IMR-90 (cell line): ENCODE results near the gene FAM53C. TPM values are rescaled to one million over a fixed set of nuclear protein-coding genes. Genes with fewer than 3 reads are reported as not detected.

Experiments used
- ATAC-seq: fragments of 200-7000 bp; cut with Tn5 transposase; 2 replicates; pipeline ENCODE4 v1.9.1; 2020; ENCODE audit warnings: low read depth, mild to moderate bottlenecking, moderate library complexity
- BruUV-seq: library from RNA; stranded (reverse); fragments of 400-500 nt; replicated peaks from 2 replicates; lab custom pipeline; 2021; lab: Mats Ljungman, UMichigan
- CTCF ChIA-PET: fragments of 300-600 bp; formaldehyde crosslinking; extraction: SDS; loops from one replicate; lab custom pipeline; 2021; ENCODE audit warnings: antibody characterized with exemption; lab: Yijun Ruan, JAX
- POLR2A ChIA-PET: fragments of 300-600 bp; sonication (Branson Sonifier 250); formaldehyde crosslinking; loops from one replicate; lab custom pipeline; 2022; ENCODE audit warnings: antibody characterized with exemption; ENCODE audit not compliant: unreplicated experiment; lab: Charles Lee
- DNase-seq: peaks from one replicate; pipeline ENCODE4 v3.0.0; 2013
- H2AFZ ChIP-seq: replicated peaks from 2 replicates; pipeline ENCODE3; 2013; ENCODE audit warnings: low read length, mild to moderate bottlenecking; ENCODE audit not compliant: poor library complexity
- H2AK5ac ChIP-seq: 2 replicates; pipeline ENCODE4 v1.6.1; 2013; ENCODE audit warnings: low read depth, low read length, inconsistent platforms
- H2AK9ac ChIP-seq: replicated peaks from 2 replicates; pipeline ENCODE3; 2013; ENCODE audit warnings: mild to moderate bottlenecking, low read depth, low read length, moderate library complexity; ENCODE audit not compliant: poor library complexity
- H2BK120ac ChIP-seq: 2 replicates; pipeline ENCODE4 v1.6.1; 2013; ENCODE audit warnings: low read depth, low read length, inconsistent platforms
- H2BK15ac ChIP-seq: 3 replicates; pipeline ENCODE4 v1.6.1; 2013; ENCODE audit warnings: low read depth, low read length, inconsistent platforms
- H2BK20ac ChIP-seq: 2 replicates; pipeline ENCODE4 v1.6.1; 2013; ENCODE audit warnings: low read depth, mild to moderate bottlenecking, inconsistent platforms, low read length, moderate library complexity
- H2BK5ac ChIP-seq: 2 replicates; pipeline ENCODE4 v1.6.1; 2013; ENCODE audit warnings: mild to moderate bottlenecking, low read depth, low read length, inconsistent platforms; ENCODE audit not compliant: poor library complexity, severe bottlenecking
- H3K14ac ChIP-seq: replicated peaks from 2 replicates; pipeline ENCODE4 v1.6.1; 2013; ENCODE audit warnings: low read depth, low read length, inconsistent platforms
- H3K18ac ChIP-seq: 2 replicates; pipeline ENCODE4 v1.6.1; 2013; ENCODE audit warnings: low read depth, low read length, control low read depth
- H3K23ac ChIP-seq: 2 replicates; pipeline ENCODE4 v1.6.1; 2013; ENCODE audit warnings: low read depth, low read length, inconsistent platforms
- H3K27ac ChIP-seq: 2 replicates; pipeline ENCODE4 v1.5.1; 2013; ENCODE audit warnings: mild to moderate bottlenecking, control low read depth, low read length; ENCODE audit not compliant: insufficient read depth
- H3K27me3 ChIP-seq: 2 replicates; pipeline ENCODE4 v1.6.1; 2013; ENCODE audit warnings: low read length; ENCODE audit not compliant: control insufficient read depth, insufficient read depth
- H3K36me3 ChIP-seq: 2 replicates; pipeline ENCODE4 v1.6.1; 2013; ENCODE audit warnings: low read length, mixed read lengths; ENCODE audit not compliant: control insufficient read depth, insufficient read depth
- H3K4ac ChIP-seq: 2 replicates; pipeline ENCODE4 v1.6.1; 2013; ENCODE audit warnings: low read depth, low read length, inconsistent platforms
- H3K4me1 ChIP-seq: 2 replicates; pipeline ENCODE4 v1.6.1; 2013; ENCODE audit warnings: low read length, mixed read lengths; ENCODE audit not compliant: control insufficient read depth, insufficient read depth
- H3K4me2 ChIP-seq: 2 replicates; pipeline ENCODE4 v1.6.1; 2013; ENCODE audit warnings: low read depth, mild to moderate bottlenecking, control low read depth, low read length, moderate library complexity
- H3K4me3 ChIP-seq: 2 replicates; pipeline ENCODE4 v1.5.1; 2013; ENCODE audit warnings: low read depth, mild to moderate bottlenecking, control low read depth, low read length, moderate library complexity; ENCODE audit not compliant: insufficient read depth
- H3K56ac ChIP-seq: 2 replicates; pipeline ENCODE4 v1.6.1; 2013; ENCODE audit warnings: low read length, inconsistent platforms; ENCODE audit not compliant: insufficient read depth; ENCODE audit errors: extremely low read depth
- H3K79me1 ChIP-seq, 2 experiments: 2 replicates each; pipeline ENCODE4 v1.6.1; 2013; ENCODE audit warnings: low read length in 2 of 2, inconsistent platforms in 1 of 2, low read depth in 1 of 2
- H3K9ac ChIP-seq: 2 replicates; pipeline ENCODE4 v1.6.1; 2013; ENCODE audit warnings: low read depth, low read length, control low read depth
- H3K9me1 ChIP-seq: 2 replicates; pipeline ENCODE4 v1.6.1; 2013; ENCODE audit warnings: low read length, inconsistent platforms; ENCODE audit not compliant: insufficient read depth
- H3K9me3 ChIP-seq: 2 replicates; pipeline ENCODE4 v1.6.1; 2013; ENCODE audit warnings: low read length; ENCODE audit not compliant: control insufficient read depth, insufficient read depth
- H4K20me1 ChIP-seq: 2 replicates; pipeline ENCODE4 v1.6.1; 2013; ENCODE audit warnings: low read length, inconsistent platforms; ENCODE audit not compliant: insufficient read depth
- H4K5ac ChIP-seq: 2 replicates; pipeline ENCODE4 v1.6.1; 2013; ENCODE audit warnings: mild to moderate bottlenecking, low read depth, low read length, control low read depth
- H4K8ac ChIP-seq, 2 experiments: 2 replicates each; pipeline ENCODE4 v1.6.1; 2013; ENCODE audit warnings: low read depth in 2 of 2, low read length in 2 of 2, control low read depth in 1 of 2, inconsistent platforms in 1 of 2
- H4K91ac ChIP-seq: 2 replicates; pipeline ENCODE4 v1.6.1; 2013; ENCODE audit warnings: low read depth, low read length, inconsistent platforms; ENCODE audit not compliant: insufficient read depth
- BHLHE40 ChIP-seq: fragments of 150-350 bp; IDR thresholded peaks from 2 replicates; pipeline ENCODE4 v1.6.1; 2016; ENCODE audit warnings: mild to moderate bottlenecking, low read depth, low read length
- CEBPB ChIP-seq: IDR thresholded peaks from 2 replicates; pipeline ENCODE4 v1.6.1; 2012; ENCODE audit warnings: low read depth, low read length, improper control_type of control experiment
- CHD1 ChIP-seq: IDR thresholded peaks from 2 replicates; pipeline ENCODE4 v1.6.1; 2012; ENCODE audit warnings: low read depth, low read length, improper control_type of control experiment
- FOS ChIP-seq: fragments of 150-350 bp; IDR thresholded peaks from 2 replicates; pipeline ENCODE4 v1.6.1; 2016; ENCODE audit warnings: low read depth, low read length
- MAFK ChIP-seq: IDR thresholded peaks from 2 replicates; pipeline ENCODE4 v1.6.1; 2012; ENCODE audit warnings: low read depth, low read length, improper control_type of control experiment
- MAZ ChIP-seq: IDR thresholded peaks from 2 replicates; pipeline ENCODE4 v1.6.1; 2012; ENCODE audit warnings: low read depth, mild to moderate bottlenecking, low read length, improper control_type of control experiment, moderate library complexity, borderline replicate concordance
- MXI1 ChIP-seq: IDR thresholded peaks from 2 replicates; pipeline ENCODE4 v1.6.1; 2012; ENCODE audit warnings: low read depth, mild to moderate bottlenecking, low read length, moderate library complexity, borderline replicate concordance
- NFE2L2 ChIP-seq: fragments of 150-350 bp; IDR thresholded peaks from 2 replicates; pipeline ENCODE4 v1.6.1; 2016; ENCODE audit warnings: low read depth, mild to moderate bottlenecking, low read length
- POLR2A ChIP-seq: IDR thresholded peaks from 2 replicates; pipeline ENCODE4 v1.6.1; 2012; ENCODE audit warnings: mild to moderate bottlenecking, low read depth, low read length
- RAD21 ChIP-seq: IDR thresholded peaks from 2 replicates; pipeline ENCODE4 v1.6.1; 2012; ENCODE audit warnings: low read length, improper control_type of control experiment
- RCOR1 ChIP-seq: IDR thresholded peaks from 2 replicates; pipeline ENCODE4 v1.6.1; 2012; ENCODE audit warnings: mild to moderate bottlenecking, low read length, improper control_type of control experiment; ENCODE audit not compliant: insufficient replicate concordance
- RFX5 ChIP-seq: IDR thresholded peaks from 2 replicates; pipeline ENCODE4 v1.8.0; 2012; ENCODE audit warnings: low read depth, mild to moderate bottlenecking, low read length, moderate library complexity
- SMC3 ChIP-seq: fragments of 150-350 bp; IDR thresholded peaks from 2 replicates; pipeline ENCODE4 v1.6.1; 2016; ENCODE audit warnings: low read depth, mild to moderate bottlenecking, antibody characterized with exemption, low read length, moderate library complexity
- WGBS, 2 experiments: methylation state at CpG; one replicate each; pipeline versions ENCODE4 v1.1.5 to v1.1.7; 2013; ENCODE audit warnings: missing lambda C conversion rate in 2 of 2; ENCODE audit not compliant: insufficient read length in 1 of 2; ENCODE audit errors: extremely low coverage in 2 of 2; 5-methylcytosine and 5-hydroxymethylcytosine counted together
- dilution Hi-C: fragments of 300-500 bp; cut with HindIII; formaldehyde crosslinking; loops from one replicate; pipeline ENCODE4 v1.14.3; 2018; ENCODE audit warnings: low sequenced_read_pairs; ENCODE audit not compliant: unreplicated experiment
- in situ Hi-C: fragments of 300-500 bp; cut with MboI; formaldehyde crosslinking; loops from 3 replicates; pipeline ENCODE4 v1.14.3; 2019; ENCODE audit warnings: low sequenced_read_pairs, inconsistent platforms, mixed read lengths
- intact Hi-C: fragments of 100-400 bp; cut with micrococcal nuclease; formaldehyde crosslinking; loops from 2 replicates; pipeline ENCODE4 v1.10.0; 2022
- polyA plus RNA-seq, 3 experiments: library from polyadenylated mRNA; depleted of rRNA; stranded (reverse); fragments of >200 nt; gene quantifications; 2 replicates each; pipeline ENCODE4 v1.2.3, GENCODE V29; 2012; ENCODE audit warnings: low replicate concordance in 1 of 3
- total RNA-seq: library from RNA; depleted of rRNA; stranded (reverse); fragments of >200 nt; gene quantifications from 2 replicates; pipeline ENCODE4 v1.2.3, GENCODE V29; 2012
- TF ChIP-seq, protein P1 (sequence below): fragments of 150-350 bp; IDR thresholded peaks from 2 replicates; pipeline ENCODE4 v1.6.1; 2016; ENCODE audit warnings: low read depth, mild to moderate bottlenecking, low read length, moderate library complexity, borderline replicate concordance
- TF ChIP-seq, protein P2 (sequence below): conservative IDR thresholded peaks from 2 replicates; pipeline ENCODE4 v1.5.1; 2012; ENCODE audit warnings: mild to moderate bottlenecking, low read depth, low read length, improper control_type of control experiment
- TF ChIP-seq, protein P3 (sequence below): fragments of 150-350 bp; IDR thresholded peaks from 2 replicates; pipeline ENCODE4 v1.6.1; 2017; ENCODE audit warnings: mild to moderate bottlenecking, antibody characterized with exemption, low read length, low read depth

Gene FAM53C
- total and polyA plus RNA-seq, 2 of the 4 experiments (the other 2 are of a cell fraction): 21.5 to 25.6 TPM

DNA sequence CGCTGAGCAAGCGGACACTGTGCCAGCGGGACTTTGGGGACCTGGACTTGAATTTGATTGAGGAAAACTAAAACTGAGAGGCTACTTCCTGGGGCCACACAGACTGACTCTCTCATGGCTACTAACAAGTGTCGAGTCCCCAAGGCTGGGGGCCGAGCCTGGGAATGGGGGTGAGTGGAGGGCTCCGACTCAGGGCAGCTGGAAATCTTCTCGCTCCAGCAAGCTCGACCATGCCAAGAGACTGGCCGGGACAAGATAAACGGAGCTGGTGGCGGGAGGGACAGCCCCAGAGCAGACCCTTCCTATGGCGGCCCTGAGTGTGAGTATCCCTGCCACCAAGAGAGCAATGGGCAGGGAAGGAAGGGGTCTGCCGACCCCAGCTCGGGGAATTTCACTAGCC lies 8.8 kb downstream of the FAM53C start:
- in situ Hi-C loops (no loop called here), intact Hi-C loops (no loop called here), dilution Hi-C loops (no loop called here)
- Histone ChIP-seq H3K9me1 (peaks cover 11% of the 10 kb centered on the region; the same call in 1 of the 2 replicates), H2AK9ac (no peak overlapping the region), H3K4ac (no peak overlapping the region), H4K20me1 (peaks cover 16% of the 10 kb centered on the region), H3K4me2 (no peak overlapping the region), H2BK20ac (no peak overlapping the region), H2BK120ac (no peak overlapping the region), H3K14ac (no peak overlapping the region), H3K79me1 (peaks cover 9 to 33% of the 10 kb centered on the region in 2 experiments), H3K9ac (no peak overlapping the region), H4K91ac (no peak overlapping the region), H4K8ac (no peak overlapping the region), H3K23ac (no peak overlapping the region), H3K9me3 (peaks cover under 1% of the 10 kb centered on the region; the same call in 1 of the 2 replicates), H2AFZ (no peak overlapping the region), H2BK5ac (no peak overlapping the region), H3K4me1 (peaks cover 2% of the 10 kb centered on the region; the same call in 1 of the 2 replicates), H2AK5ac (no peak overlapping the region), H3K4me3 (no peak overlapping the region), H3K56ac (no peak overlapping the region), H3K36me3 (peaks cover 49% of the 10 kb centered on the region), H3K27me3 (no peaks in the 10 kb centered on the region), H3K18ac (no peak overlapping the region), H2BK15ac (no peak overlapping the region), H4K5ac (no peak overlapping the region), H3K27ac (no peak overlapping the region)
- POLR2A ChIA-PET: no interaction called here
- no peak for DNase-seq
- CTCF ChIA-PET: no interaction called here
- ATAC-seq: no peak
- WGBS, 2 experiments: 100% methylated on average over 3 of the region's 14 CpGs; no CpG with 5 or more reads in 1 of the 2 experiments
- no peak for TF ChIP-seq CEBPB
- TF ChIP-seq, protein P1, sequence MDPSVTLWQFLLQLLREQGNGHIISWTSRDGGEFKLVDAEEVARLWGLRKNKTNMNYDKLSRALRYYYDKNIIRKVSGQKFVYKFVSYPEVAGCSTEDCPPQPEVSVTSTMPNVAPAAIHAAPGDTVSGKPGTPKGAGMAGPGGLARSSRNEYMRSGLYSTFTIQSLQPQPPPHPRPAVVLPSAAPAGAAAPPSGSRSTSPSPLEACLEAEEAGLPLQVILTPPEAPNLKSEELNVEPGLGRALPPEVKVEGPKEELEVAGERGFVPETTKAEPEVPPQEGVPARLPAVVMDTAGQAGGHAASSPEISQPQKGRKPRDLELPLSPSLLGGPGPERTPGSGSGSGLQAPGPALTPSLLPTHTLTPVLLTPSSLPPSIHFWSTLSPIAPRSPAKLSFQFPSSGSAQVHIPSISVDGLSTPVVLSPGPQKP: no peak
- TF ChIP-seq FOS: no peak
- no peak for TF ChIP-seq RFX5
- TF ChIP-seq MAFK: no peak
- TF ChIP-seq, protein P2, sequence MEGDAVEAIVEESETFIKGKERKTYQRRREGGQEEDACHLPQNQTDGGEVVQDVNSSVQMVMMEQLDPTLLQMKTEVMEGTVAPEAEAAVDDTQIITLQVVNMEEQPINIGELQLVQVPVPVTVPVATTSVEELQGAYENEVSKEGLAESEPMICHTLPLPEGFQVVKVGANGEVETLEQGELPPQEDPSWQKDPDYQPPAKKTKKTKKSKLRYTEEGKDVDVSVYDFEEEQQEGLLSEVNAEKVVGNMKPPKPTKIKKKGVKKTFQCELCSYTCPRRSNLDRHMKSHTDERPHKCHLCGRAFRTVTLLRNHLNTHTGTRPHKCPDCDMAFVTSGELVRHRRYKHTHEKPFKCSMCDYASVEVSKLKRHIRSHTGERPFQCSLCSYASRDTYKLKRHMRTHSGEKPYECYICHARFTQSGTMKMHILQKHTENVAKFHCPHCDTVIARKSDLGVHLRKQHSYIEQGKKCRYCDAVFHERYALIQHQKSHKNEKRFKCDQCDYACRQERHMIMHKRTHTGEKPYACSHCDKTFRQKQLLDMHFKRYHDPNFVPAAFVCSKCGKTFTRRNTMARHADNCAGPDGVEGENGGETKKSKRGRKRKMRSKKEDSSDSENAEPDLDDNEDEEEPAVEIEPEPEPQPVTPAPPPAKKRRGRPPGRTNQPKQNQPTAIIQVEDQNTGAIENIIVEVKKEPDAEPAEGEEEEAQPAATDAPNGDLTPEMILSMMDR: no peak
- no peak for TF ChIP-seq MAZ
- TF ChIP-seq SMC3: no peak
- TF ChIP-seq MXI1: no peak
- no peak for TF ChIP-seq CHD1
- no peak for TF ChIP-seq NFE2L2
- no peak for TF ChIP-seq RAD21
- no peak for TF ChIP-seq POLR2A
- no peak for TF ChIP-seq RCOR1
- TF ChIP-seq, protein P3, sequence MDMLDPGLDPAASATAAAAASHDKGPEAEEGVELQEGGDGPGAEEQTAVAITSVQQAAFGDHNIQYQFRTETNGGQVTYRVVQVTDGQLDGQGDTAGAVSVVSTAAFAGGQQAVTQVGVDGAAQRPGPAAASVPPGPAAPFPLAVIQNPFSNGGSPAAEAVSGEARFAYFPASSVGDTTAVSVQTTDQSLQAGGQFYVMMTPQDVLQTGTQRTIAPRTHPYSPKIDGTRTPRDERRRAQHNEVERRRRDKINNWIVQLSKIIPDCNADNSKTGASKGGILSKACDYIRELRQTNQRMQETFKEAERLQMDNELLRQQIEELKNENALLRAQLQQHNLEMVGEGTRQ: no peak
- TF ChIP-seq BHLHE40: no peak
- BruUV-seq: no TSS peak
